Skeletal muscle tissue (tissue), 4 donors: ENCODE measurements around the gene APOBEC4. TPM values are rescaled to one million over a fixed set of nuclear protein-coding genes. Genes with fewer than 3 reads are reported as not detected.

ENCODE experiments used
- H3K27ac ChIP-seq: one replicate; pipeline ENCODE4 v1.7.0; 2013; ENCODE audit warnings: mild to moderate bottlenecking, low read depth, low read length, inconsistent platforms
- H3K27me3 ChIP-seq, 3 donors: one replicate each; pipeline ENCODE4 v1.7.0; 2013; ENCODE audit warnings: low read length in 3 of 3; ENCODE audit not compliant: control insufficient read depth in 3 of 3, insufficient read depth in 3 of 3
- H3K36me3 ChIP-seq, 3 donors: one replicate each; pipeline ENCODE4 v1.7.0; 2013; ENCODE audit warnings: low read length in 3 of 3; ENCODE audit not compliant: control insufficient read depth in 3 of 3, insufficient read depth in 3 of 3
- H3K4me1 ChIP-seq, 3 donors: one replicate each; pipeline ENCODE4 v1.7.0; 2013; ENCODE audit warnings: low read length in 3 of 3, mild to moderate bottlenecking in 3 of 3; ENCODE audit not compliant: control insufficient read depth in 3 of 3, insufficient read depth in 3 of 3
- H3K4me3 ChIP-seq, 3 donors: one replicate each; pipeline ENCODE4 v1.7.0; 2013; ENCODE audit warnings: low read length in 3 of 3
- H3K9ac ChIP-seq, 3 donors: one replicate each; pipeline ENCODE4 v1.7.0; 2013; ENCODE audit warnings: low read length in 3 of 3, mild to moderate bottlenecking in 3 of 3, moderate library complexity in 2 of 3, low read depth in 1 of 3
- H3K9me3 ChIP-seq, 3 donors: one replicate each; pipeline ENCODE4 v1.7.0; 2013; ENCODE audit warnings: low read length in 3 of 3; ENCODE audit not compliant: control insufficient read depth in 3 of 3
- total RNA-seq: library from RNA; depleted of rRNA; stranded (reverse); fragments of >200 nt; gene quantifications from one replicate; pipeline ENCODE4 v1.2.3, GENCODE V29; 2014
- donor health status: Osteomylitis.

The APOBEC4 gene
- total RNA-seq = not detected

- no peaks in the 10 kb centered on the region for H3K9me3 ChIP-seq
- H3K27ac ChIP-seq = no peak within 1 kb of the TSS
- no peak within 1 kb of the TSS for H3K9ac ChIP-seq
- peaks cover 0 to 2% (median 0%) of the 10 kb centered on the region in 3 donors for H3K27me3 ChIP-seq
- H3K36me3 ChIP-seq = no peaks in the 10 kb centered on the region
- H3K4me1 ChIP-seq = no peaks in the 10 kb centered on the region
- no peak within 1 kb of the TSS for H3K4me3 ChIP-seq
Observed at GRCh38 chr1:183652547-183653461, at the start of gene APOBEC4. Gene APOBEC4, minus strand, starts transcription at chr1:183653316. Its CDS starts 4,535 bp downstream, at chr1:183648781.

DNA sequence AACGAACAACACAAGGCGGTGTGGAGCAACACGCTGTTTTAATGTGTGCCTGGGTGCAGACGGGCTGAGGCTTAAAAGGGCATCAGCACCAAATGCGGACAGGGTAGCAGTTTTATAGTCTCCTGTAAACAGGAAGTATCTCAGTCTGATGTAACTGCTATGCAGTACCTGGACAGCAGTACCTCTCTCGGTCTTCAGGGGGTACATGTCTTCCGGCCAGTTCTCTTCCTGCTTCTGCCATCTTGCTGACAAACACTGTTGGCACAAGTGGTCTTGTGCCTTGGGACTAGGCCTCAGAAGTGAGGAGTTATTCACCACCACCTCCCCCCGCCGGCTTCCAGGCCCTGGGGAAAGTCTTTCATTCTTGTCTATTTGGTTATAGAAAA, 49.7 kb upstream of the APOBEC4 start:
- H3K9ac ChIP-seq = no peak overlapping the region
- H3K27ac ChIP-seq = no peak overlapping the region
- H3K36me3 ChIP-seq = no peaks in the 10 kb centered on the region
- H3K4me1 ChIP-seq = no peaks in the 10 kb centered on the region
- H3K27me3 ChIP-seq = no peaks in the 10 kb centered on the region
- no peaks in the 10 kb centered on the region for H3K9me3 ChIP-seq
- H3K4me3 ChIP-seq = no peak overlapping the region

GRCh38 chr1:183702087-183702812, 49.1 kb upstream of the APOBEC4 start:
- no peak overlapping the region for H3K9ac ChIP-seq
- no peak overlapping the region for H3K27ac ChIP-seq
- H3K36me3 ChIP-seq = no peaks in the 10 kb centered on the region
- H3K4me1 ChIP-seq = no peaks in the 10 kb centered on the region
- no peaks in the 10 kb centered on the region for H3K9me3 ChIP-seq
- H3K27me3 ChIP-seq = no peaks in the 10 kb centered on the region
- H3K4me3 ChIP-seq = no peak overlapping the region

DNA sequence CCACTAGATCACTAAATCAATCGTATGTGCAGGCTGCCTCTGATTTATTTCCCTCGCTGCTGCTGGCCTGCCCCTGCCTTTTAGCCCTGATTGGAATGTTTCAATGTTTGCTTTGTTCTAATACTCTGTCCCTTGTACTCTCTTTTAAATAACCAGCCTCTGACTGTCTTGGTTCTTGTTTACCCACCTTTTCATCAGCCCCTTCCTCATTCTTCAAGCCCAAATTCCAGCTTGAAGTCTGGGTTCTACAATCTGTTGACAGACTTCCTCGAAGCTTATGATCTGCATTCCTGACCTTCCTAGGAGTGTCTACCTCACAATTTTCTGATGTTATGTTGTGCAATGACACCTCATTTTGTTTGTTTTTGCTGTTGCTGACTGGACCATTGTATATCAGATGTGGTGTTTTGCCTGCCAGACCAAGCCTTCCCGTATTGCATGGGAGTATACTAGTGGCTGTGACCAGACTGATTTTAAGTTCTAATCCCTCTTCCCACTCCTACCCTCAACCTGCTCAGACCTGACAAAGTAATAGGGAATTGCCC, 46.6 kb upstream of the APOBEC4 start:
- H3K36me3 ChIP-seq = no peaks in the 10 kb centered on the region
- H3K4me3 ChIP-seq = no peak overlapping the region
- H3K27me3 ChIP-seq = no peaks in the 10 kb centered on the region
- H3K27ac ChIP-seq = no peak overlapping the region
- no peaks in the 10 kb centered on the region for H3K4me1 ChIP-seq
- H3K9me3 ChIP-seq = no peaks in the 10 kb centered on the region
- H3K9ac ChIP-seq = no peak overlapping the region

DNA sequence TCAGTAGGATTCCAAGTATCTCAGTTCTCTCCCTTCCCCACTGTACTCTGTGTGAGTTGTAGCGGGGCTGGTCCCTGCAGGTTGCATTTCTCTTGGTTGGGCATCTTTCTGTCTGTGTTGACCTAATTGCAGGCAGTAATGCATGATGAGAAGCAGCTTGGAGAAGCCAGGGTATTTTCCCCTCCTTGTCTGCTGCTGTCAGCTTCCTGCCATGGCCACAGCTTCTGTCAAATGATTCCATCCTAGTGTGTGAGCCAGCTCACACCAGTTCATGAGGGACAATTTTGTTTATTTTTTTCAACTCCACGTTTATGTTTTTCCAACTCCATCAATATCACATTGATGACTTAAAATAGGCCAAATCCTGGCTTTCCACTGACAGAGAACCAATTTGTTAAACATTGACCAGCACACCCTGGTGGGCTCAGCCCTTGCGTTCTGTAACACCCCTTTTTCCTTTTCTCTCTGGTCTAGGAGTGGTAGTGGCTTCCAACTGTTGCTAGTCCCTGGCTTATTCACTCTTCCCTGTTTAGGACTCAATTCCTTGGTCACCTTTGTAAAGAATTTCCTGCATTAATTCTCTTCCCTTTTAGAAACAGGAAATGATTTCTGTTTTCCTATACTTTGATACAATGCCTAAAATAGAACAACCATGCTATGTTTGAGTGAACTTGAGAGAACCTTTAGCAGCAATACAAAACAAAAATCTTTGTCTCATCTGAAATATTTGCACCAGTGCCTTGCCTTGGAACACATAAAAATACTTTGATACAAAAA, 44.9 kb upstream of the APOBEC4 start:
- Histone ChIP-seq H3K4me1 (peaks cover 0 to 4% (median 0%) of the 10 kb centered on the region in 3 donors), H3K27ac (no peak overlapping the region), H3K9me3 (no peaks in the 10 kb centered on the region)

GRCh38 chr1:183696981-183697380, 43.9 kb upstream of the APOBEC4 start:
- H3K4me1 ChIP-seq = peaks cover 0 to 4% (median 0%) of the 10 kb centered on the region in 3 donors
- H3K4me3 ChIP-seq = no peak overlapping the region
- no peak overlapping the region for H3K9ac ChIP-seq
- no peak overlapping the region for H3K27ac ChIP-seq
- H3K9me3 ChIP-seq = no peaks in the 10 kb centered on the region
- H3K27me3 ChIP-seq = no peaks in the 10 kb centered on the region
- no peaks in the 10 kb centered on the region for H3K36me3 ChIP-seq

More for the DNA sequence above, 44.9 kb upstream of the APOBEC4 start:
- H3K27me3 ChIP-seq = no peaks in the 10 kb centered on the region
- no peaks in the 10 kb centered on the region for H3K36me3 ChIP-seq
- H3K4me3 ChIP-seq = no peak overlapping the region
- no peak overlapping the region for H3K9ac ChIP-seq

GRCh38 chr1:183694755-183695154, 41.6 kb upstream of the APOBEC4 start:
- H3K9me3 ChIP-seq = no peaks in the 10 kb centered on the region
- H3K4me3 ChIP-seq = no peak overlapping the region
- H3K4me1 ChIP-seq = peaks cover 0 to 4% (median 0%) of the 10 kb centered on the region in 3 donors
- H3K36me3 ChIP-seq = no peaks in the 10 kb centered on the region
- no peak overlapping the region for H3K9ac ChIP-seq
- H3K27ac ChIP-seq = no peak overlapping the region
- H3K27me3 ChIP-seq = no peaks in the 10 kb centered on the region

- Histone ChIP-seq H3K4me1 (peaks cover 0 to 4% (median 0%) of the 10 kb centered on the region in 3 donors), H3K27me3 (no peaks in the 10 kb centered on the region), H3K9me3 (no peaks in the 10 kb centered on the region), H3K4me3 (no peak overlapping the region), H3K27ac (no peak overlapping the region), H3K36me3 (no peaks in the 10 kb centered on the region), H3K9ac (no peak overlapping the region)
Observed at GRCh38 chr1:183694066-183694465, 41.0 kb upstream of the APOBEC4 start.

DNA sequence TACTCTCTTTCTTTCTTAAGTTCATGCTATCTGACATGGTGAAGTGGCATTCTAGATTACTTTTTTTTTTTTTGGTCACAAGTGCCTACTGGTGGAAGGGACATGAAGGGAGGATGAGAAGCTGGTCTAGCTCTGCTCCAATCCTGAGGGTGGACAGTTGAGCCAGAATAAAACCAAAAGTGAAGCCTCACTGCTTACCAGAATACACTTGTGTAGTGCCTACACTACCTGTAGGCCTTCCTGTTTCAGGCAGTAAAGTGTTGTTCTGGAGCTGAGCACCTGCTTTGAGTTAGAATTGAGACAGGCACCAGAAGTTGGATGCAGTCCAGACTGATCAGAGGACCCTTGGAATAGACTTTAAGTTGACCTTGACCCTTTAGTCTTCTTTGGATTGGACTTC, 40.4 kb upstream of the APOBEC4 start:
- H3K4me1 ChIP-seq = peaks cover 0 to 4% (median 0%) of the 10 kb centered on the region in 3 donors
- no peaks in the 10 kb centered on the region for H3K9me3 ChIP-seq
- no peaks in the 10 kb centered on the region for H3K36me3 ChIP-seq
- H3K9ac ChIP-seq = no peak overlapping the region
- no peak overlapping the region for H3K27ac ChIP-seq
- no peak overlapping the region for H3K4me3 ChIP-seq
- H3K27me3 ChIP-seq = no peaks in the 10 kb centered on the region
